Activated CD4-positive, alpha-beta T cell treated with anti-CD3 and anti-CD28 coated beads for 48 hours (primary cell): Measurements from ENCODE around the gene GPX4.

Experiments used
- DNase-seq: peaks from one replicate; pipeline ENCODE4 v3.0.0-alpha.2; 2020

GPX4 gene

GRCh38 chr19:1132552-1133383 lies 29.0 kb downstream of the GPX4 start:
- DNase-seq = no peak

DNA sequence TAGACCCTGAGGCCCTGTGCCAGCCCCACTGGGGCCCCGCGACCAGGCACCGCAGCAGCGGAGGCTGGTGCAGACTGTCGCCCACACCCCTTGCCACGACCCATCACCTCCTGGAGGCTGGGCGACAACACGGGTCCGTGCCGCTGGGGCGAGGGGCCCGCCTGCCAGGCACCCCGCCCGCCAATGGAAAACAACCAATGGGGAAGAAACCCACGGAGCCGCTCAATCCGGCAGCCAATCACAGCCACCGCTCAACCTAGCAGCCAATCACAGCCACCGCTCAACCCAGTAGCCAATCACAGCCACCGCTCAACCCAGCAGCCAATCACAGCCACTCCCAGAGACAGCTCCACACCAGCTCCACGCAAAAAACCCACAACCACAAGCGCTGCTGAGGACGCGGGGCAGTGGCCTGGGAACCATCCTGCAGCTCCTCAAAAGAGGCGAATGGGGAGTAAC lies 29.7 kb downstream of the GPX4 start:
- peak; percentile 90 for DNase-seq

- DNase-seq = no peak
These were observed 30.6 kb downstream of the GPX4 start for GRCh38 chr19:1134431-1134830.

DNA sequence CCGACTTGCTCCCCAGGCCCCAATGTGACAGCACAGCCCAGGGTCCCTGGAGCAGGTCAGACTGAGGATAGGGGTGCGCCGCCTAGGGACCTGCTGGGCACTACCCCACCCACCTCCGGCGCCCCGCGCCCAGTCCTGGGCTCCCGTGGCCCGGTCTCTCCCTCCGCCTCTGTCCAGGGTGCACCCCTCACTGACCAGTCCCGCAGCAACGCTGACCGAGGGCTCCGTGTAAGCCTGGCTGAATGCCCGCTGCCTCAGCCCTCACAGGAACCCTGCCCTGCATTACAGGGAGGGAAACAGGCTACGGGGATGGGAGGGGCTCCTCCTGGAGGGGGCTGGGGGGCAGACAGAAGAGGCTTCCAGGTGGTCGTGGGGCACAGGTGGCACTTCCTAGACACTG lies 31.7 kb downstream of the GPX4 start:
- DNase-seq = no peak

GRCh38 chr19:1136201-1136600 lies 32.4 kb downstream of the GPX4 start:
- DNase-seq = no peak

DNA sequence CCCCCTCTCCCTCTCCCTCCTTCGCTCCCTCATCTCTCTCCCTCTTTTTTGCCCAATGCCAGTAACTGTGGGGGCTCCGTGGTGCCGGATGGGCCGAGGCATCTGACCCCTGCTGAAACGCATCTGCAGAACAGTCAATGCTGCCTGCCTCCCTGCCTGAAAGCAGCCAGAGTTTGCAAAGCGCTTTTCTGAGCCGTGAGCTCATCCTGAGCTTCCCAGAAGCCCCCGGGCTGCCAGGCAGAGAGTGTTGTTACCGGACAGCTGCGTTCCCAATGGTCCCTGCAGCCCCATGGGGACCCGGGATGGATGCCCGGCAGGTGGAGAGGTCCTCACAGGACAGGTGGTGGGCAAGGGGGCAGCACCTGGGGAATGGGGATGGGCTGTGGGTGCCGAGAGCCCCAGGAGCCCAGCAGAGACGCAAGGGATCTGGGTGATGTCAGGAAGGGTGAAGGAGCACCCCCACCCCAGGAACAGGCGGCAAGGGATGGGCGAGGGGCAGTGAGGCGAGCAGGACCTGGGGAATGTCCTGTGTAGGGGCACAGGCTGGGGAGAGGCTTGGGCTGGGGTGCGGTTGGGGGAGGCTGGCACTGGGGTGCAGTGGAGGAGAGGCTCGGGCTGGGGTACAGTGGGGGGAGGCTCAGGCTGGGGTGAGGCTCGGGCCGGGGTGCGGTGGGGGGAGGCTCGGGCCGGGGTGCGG lies 33.0 kb downstream of the GPX4 start:
- no peak for DNase-seq

DNA sequence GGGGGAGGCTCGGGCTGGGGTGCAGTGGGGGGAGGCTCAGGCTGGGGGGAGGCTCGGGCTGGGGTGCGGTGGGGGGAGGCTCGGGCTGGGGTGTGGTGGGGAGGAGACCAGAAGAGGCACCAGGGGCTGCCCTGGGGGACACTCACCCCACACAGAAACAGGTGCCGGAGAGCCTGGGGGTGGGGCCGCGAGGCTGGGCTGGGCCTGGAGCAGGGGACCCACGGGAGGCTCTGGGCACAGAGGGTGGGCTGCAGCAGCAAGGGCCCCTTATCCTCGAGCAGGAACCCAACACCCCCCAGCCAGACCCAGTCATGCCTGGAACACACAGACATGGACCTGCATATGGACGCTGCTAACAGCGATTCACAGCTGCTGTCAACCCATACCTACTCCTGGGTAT lies 34.3 kb downstream of the GPX4 start:
- no peak for DNase-seq

DNA sequence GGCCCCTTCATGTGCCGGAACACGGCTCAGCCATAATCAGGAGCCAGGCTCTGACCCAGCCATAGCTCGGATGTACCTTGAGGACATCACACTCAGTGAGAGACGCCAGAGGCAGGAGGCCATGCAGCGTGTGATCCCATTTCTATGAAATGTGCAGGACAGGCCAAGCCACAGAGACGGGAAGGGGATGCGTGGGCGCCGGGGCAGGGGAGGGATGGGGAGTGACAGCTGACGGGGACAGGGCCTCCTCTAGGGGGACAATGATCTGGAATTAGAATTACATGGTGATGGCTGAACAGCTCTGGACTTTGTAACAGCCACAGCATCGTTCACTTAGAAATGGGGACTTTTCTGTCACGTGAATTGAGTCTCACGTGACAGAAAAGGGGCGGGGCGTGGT lies 35.3 kb downstream of the GPX4 start:
- DNase-seq = no peak

- DNase-seq = no peak
These were observed 36.7 kb downstream of the GPX4 start for GRCh38 chr19:1140272-1141027.

GRCh38 chr19:1141944-1142343 lies 38.1 kb downstream of the GPX4 start:
- no peak for DNase-seq

- DNase-seq = no peak
These were observed 40.1 kb downstream of the GPX4 start for GRCh38 chr19:1143828-1144399.

GRCh38 chr19:1144741-1145140 lies 40.9 kb downstream of the GPX4 start:
- DNase-seq = no peak

DNA sequence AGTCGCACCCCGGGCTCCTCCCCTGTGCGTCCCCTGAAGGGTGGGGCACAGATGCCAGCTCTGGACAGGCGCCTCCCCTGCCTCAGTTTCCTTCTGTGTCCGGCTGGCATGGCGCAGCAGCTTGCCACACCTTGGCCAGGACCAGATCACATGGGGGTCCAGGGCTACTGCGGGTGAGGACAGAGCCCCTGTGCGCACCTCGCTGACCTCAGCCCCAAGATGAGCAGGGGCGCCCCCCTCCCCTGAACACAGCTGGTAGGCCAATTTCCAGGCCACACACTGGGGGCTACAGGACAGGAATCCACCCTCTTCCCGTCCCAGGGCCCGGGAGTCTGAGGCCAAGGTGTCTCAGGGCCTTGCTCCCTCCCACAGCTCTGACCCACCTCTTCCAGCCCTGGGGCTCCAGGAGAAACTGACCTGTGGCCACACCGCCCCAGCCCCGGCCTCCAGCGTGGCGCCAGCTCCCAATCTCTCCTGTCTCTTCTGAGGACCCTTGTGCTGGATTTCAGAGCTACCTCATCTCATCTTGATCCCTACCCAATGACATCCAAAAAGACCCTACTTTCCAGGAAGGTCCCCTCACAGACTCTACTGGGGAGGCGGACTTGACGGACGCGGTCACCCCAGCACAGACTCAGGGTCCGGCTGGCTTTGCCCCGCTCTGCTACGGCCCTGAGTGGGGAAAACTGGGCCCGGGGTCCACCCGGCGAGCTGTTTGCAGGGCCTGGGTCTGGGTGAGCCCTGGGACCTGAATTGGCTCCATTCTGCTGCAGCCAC lies 42.0 kb downstream of the GPX4 start:
- no peak for DNase-seq

DNA sequence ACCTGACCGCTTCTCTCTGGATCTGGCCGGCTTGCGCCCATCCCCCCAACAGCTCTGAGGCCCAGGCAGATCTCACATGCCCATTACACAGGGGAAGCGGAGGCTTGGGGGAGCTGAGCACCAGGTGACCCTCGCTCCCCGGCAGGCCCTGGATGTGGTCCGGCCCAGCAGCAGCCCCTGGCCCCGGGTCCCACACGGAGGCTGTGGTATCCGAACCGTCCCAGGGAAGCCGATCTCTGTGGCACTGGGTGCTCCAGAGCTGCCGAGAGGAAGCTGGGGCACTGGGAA lies 42.6 kb downstream of the GPX4 start:
- no peak for DNase-seq

GRCh38 chr19:1146858-1147780 lies 43.3 kb downstream of the GPX4 start:
- no peak for DNase-seq

DNA sequence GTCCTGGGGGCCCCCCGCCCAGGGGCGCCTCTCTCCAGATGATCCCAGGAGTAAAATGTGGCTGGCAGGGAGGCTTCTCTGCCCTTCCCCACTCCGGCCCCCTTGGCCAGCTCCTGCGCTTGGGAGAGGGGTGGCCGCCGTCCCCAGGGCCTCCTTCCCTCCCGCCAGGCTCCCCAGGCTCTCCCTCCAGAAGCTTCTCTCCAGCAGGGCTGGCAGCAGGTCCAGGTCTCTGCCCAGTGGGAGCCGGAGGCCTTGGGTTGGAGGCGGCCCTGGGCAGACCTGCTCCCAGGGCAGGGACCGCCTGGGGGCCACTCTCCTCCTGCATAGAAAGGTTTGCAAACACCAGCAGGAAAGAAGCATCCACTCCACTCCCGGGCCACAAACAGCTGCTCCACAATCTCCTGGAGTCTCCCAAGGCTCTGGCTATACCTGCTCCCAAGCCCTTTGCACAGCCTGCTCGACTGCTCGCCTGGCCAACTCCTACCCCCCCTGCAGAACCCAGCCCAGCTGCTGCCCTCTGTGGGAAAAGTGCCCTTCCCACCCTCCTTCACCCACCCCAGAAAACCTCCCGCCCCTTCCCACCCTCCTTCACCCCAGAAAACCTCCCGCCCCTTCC lies 44.2 kb downstream of the GPX4 start:
- DNase-seq = no peak

GRCh38 chr19:1149259-1150045 lies 45.7 kb downstream of the GPX4 start:
- DNase-seq = no peak

- DNase-seq = no peak
These were observed 46.7 kb downstream of the GPX4 start for GRCh38 chr19:1150333-1151036.

GRCh38 chr19:1151037-1151724 lies 47.4 kb downstream of the GPX4 start:
- peak; percentile 26 for DNase-seq
